D721Med (cell line): ENCODE results near the gene ATF7.

Source experiments
- DNase-seq: peaks from one replicate; pipeline ENCODE4 v3.0.0; 2011; ENCODE audit warnings: low spot score; ENCODE audit not compliant: insufficient read length
- FAIRE-seq: peaks from 2 replicates; lab custom pipeline; 2011; peaks lifted over from hg19 to GRCh38; lab: Jason Lieb, UNC
- CTCF ChIP-seq: IDR thresholded peaks from 2 replicates; pipeline ENCODE4 v1.5.1; 2012; ENCODE audit warnings: mild to moderate bottlenecking, control low read depth; ENCODE audit not compliant: insufficient read depth; ENCODE audit errors: missing control alignments

The ATF7 gene

GRCh38 chr12:53564941-53565340, 61.2 kb downstream of the ATF7 start:
- FAIRE-seq = no peak
- DNase-seq = no peak
- no peak for TF ChIP-seq CTCF

- no peak for DNase-seq
- TF ChIP-seq CTCF = no peak
- no peak for FAIRE-seq
Measured at GRCh38 chr12:53564278-53564677, 61.9 kb downstream of the ATF7 start.

GRCh38 chr12:53563452-53564028, 62.6 kb downstream of the ATF7 start:
- no peak for DNase-seq
- no peak for FAIRE-seq
- TF ChIP-seq CTCF = no peak

GRCh38 chr12:53561590-53561953, 64.6 kb downstream of the ATF7 start:
- no peak for FAIRE-seq
- no peak for DNase-seq
- no peak for TF ChIP-seq CTCF

- no peak for FAIRE-seq
- DNase-seq = no peak
Measured at GRCh38 chr12:53560912-53561589, 65.1 kb downstream of the ATF7 start.

GRCh38 chr12:53560351-53560750, 65.8 kb downstream of the ATF7 start:
- DNase-seq (no peak), FAIRE-seq (no peak)
- no peak for TF ChIP-seq CTCF

More at GRCh38 chr12:53560912-53561589, 65.1 kb downstream of the ATF7 start:
- no peak for TF ChIP-seq CTCF

GRCh38 chr12:53558631-53559030, 67.6 kb downstream of the ATF7 start:
- FAIRE-seq (no peak), DNase-seq (no peak)
- TF ChIP-seq CTCF = no peak
